A673 (cell line): ENCODE measurements around the gene UFD1. TPM values are rescaled to one million over a fixed set of nuclear protein-coding genes. Genes with fewer than 3 reads are reported as not detected.

Source experiments
- BruUV-seq: library from RNA; stranded (reverse); fragments of 400-500 nt; replicated peaks from 2 replicates; lab custom pipeline; 2021; lab: Mats Ljungman, UMichigan
- CTCF ChIA-PET: fragments of 300-600 bp; sonication (Branson Sonifier 250); formaldehyde crosslinking; loops from one replicate; lab custom pipeline; 2022; ENCODE audit warnings: antibody characterized with exemption; lab: Charles Lee
- POLR2A ChIA-PET: fragments of 300-600 bp; sonication (Branson Sonifier 250); formaldehyde crosslinking; loops from one replicate; lab custom pipeline; 2022; ENCODE audit warnings: antibody characterized with exemption; ENCODE audit not compliant: low non-redundant PET; lab: Charles Lee
- DNase-seq: peaks from one replicate; pipeline ENCODE4 v3.0.0-alpha.2; 2015; ENCODE audit warnings: low spot score
- H3K27ac ChIP-seq: fragments of 200-600 bp; sonication (generic); 2 replicates; pipeline ENCODE4 v1.5.1; 2016; ENCODE audit warnings: mixed run types, low read depth, mild to moderate bottlenecking, mixed read lengths, antibody characterized with exemption, low read length; ENCODE audit not compliant: poor library complexity, severe bottlenecking
- H3K27me3 ChIP-seq: fragments of 200-600 bp; sonication (generic); replicated peaks from 2 replicates; pipeline ENCODE4 v1.6.1; 2017; ENCODE audit warnings: mixed run types, low read depth, mild to moderate bottlenecking, mixed read lengths, antibody characterized with exemption, low read length; ENCODE audit not compliant: insufficient read depth, poor library complexity
- H3K36me3 ChIP-seq: fragments of 200-600 bp; sonication (generic); 2 replicates; pipeline ENCODE4 v1.6.1; 2016; ENCODE audit warnings: mixed run types, mild to moderate bottlenecking, mixed read lengths, antibody characterized with exemption, low read length; ENCODE audit not compliant: insufficient read depth, poor library complexity, severe bottlenecking
- H3K4me1 ChIP-seq: fragments of 200-600 bp; sonication (generic); 2 replicates; pipeline ENCODE4 v1.6.1; 2017; ENCODE audit warnings: mixed run types, mild to moderate bottlenecking, mixed read lengths, antibody characterized with exemption, low read length; ENCODE audit not compliant: insufficient read depth, poor library complexity, severe bottlenecking
- H3K4me3 ChIP-seq: fragments of 200-600 bp; sonication (generic); 2 replicates; pipeline ENCODE4 v1.5.1; 2016; ENCODE audit warnings: low read depth, mixed run types, mild to moderate bottlenecking, mixed read lengths, low read length; ENCODE audit not compliant: poor library complexity, severe bottlenecking
- H3K9me3 ChIP-seq: fragments of 200-600 bp; sonication (generic); 2 replicates; pipeline ENCODE4 v1.6.1; 2016; ENCODE audit warnings: mixed run types, low read depth, mild to moderate bottlenecking, mixed read lengths, antibody characterized with exemption, low read length; ENCODE audit not compliant: poor library complexity, severe bottlenecking
- EZH2 ChIP-seq: fragments of 200-600 bp; sonication (generic); IDR thresholded peaks from 2 replicates; pipeline ENCODE4 v1.6.1; 2017; ENCODE audit warnings: borderline replicate concordance, low read depth, mild to moderate bottlenecking, mixed read lengths, antibody characterized with exemption, low read length; ENCODE audit not compliant: poor library complexity, severe bottlenecking
- intact Hi-C: fragments of 100-400 bp; cut with micrococcal nuclease; formaldehyde crosslinking; loops from one replicate; pipeline ENCODE4 v1.10.0; 2022; ENCODE audit not compliant: unreplicated experiment
- total RNA-seq: library from RNA; stranded (reverse); gene quantifications from 2 replicates; pipeline ENCODE4 v1.2.3, GENCODE V29; 2021
- TF ChIP-seq, protein P1 (sequence below): fragments of 300-800, 200-600 bp; sonication (generic); conservative IDR thresholded peaks from 2 replicates; pipeline ENCODE4 v1.5.1; 2017; ENCODE audit warnings: low read depth, mild to moderate bottlenecking, antibody characterized with exemption, low read length, moderate library complexity, mixed read lengths

UFD1 gene
- total RNA-seq, 1 experiment from 2014 or later, result 195 TPM

DNA sequence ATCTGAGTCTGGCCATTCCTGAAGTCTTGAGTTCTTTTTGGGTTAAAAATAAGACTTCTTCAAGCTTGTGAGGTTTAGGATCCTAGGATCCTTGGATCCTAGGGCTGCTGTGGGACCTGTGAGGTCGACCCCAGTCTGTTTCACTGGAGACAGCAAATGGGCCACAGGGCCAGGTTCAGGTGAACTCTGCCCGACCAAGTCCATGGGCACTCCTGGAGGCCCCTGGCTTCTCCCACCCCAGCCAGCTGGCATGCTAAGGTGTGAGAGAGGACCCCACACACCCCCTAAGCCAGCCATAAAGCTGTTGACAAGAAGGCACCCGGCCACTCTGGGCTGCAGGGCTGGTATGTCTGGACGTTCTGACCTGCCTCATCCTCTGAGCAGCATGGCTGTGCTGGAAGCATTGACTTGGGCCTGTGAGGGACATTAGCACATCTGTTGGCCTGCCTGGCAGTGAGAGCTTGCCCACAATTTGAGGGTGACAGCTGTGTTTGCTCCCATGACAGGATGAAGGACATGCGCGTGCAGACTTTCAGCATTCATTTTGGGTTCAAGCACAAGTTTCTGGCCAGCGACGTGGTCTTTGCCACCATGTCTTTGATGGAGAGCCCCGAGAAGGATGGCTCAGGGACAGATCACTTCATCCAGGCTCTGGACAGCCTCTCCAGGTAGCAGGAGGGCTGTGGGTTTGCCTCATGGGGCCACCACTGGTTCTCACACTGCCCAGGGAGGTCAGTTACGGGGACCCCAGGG, 29.2 kb upstream of the UFD1 start:
- intact Hi-C loops, result no loop called here
- Histone ChIP-seq H3K9me3 (no peaks in the 10 kb centered on the region), H3K27ac (no peak overlapping the region), H3K36me3 (peaks cover 32% of the 10 kb centered on the region), H3K4me1 (no peaks in the 10 kb centered on the region), H3K4me3 (no peak overlapping the region), H3K27me3 (no peaks in the 10 kb centered on the region)
- TF ChIP-seq, protein P1, sequence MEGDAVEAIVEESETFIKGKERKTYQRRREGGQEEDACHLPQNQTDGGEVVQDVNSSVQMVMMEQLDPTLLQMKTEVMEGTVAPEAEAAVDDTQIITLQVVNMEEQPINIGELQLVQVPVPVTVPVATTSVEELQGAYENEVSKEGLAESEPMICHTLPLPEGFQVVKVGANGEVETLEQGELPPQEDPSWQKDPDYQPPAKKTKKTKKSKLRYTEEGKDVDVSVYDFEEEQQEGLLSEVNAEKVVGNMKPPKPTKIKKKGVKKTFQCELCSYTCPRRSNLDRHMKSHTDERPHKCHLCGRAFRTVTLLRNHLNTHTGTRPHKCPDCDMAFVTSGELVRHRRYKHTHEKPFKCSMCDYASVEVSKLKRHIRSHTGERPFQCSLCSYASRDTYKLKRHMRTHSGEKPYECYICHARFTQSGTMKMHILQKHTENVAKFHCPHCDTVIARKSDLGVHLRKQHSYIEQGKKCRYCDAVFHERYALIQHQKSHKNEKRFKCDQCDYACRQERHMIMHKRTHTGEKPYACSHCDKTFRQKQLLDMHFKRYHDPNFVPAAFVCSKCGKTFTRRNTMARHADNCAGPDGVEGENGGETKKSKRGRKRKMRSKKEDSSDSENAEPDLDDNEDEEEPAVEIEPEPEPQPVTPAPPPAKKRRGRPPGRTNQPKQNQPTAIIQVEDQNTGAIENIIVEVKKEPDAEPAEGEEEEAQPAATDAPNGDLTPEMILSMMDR, result no peak
- no peak for TF ChIP-seq EZH2
- ChIA-PET POLR2A (interaction anchor here (0.6 kb wide), 1 partner anchor 20 kb away, joined by 17 read pairs; no protein-coding TSS in a partner anchor), CTCF (no interaction called here)
- BruUV-seq, result no TSS peak
- no peak for DNase-seq

DNA sequence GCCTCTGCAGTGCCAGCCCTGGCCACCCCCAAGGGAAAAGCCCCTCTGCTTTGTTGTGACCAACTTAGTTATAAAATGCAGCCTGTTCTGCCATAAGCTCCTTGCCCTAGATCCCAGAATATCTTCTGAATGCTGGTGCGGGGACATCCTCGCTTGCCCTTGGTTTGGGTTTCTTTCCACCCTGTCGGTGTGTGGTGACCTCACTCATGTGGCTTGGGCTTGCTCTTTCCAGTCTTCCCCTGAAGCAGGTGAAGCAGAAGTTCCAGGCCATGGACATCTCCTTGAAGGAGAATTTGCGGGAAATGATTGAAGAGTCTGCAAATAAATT, 28.5 kb upstream of the UFD1 start:
- Histone ChIP-seq H3K27me3 (no peaks in the 10 kb centered on the region), H3K9me3 (no peaks in the 10 kb centered on the region), H3K4me3 (no peak overlapping the region), H3K4me1 (no peaks in the 10 kb centered on the region), H3K36me3 (peaks cover 26% of the 10 kb centered on the region), H3K27ac (no peak overlapping the region)
- no TSS peak for BruUV-seq
- TF ChIP-seq, protein P1, result no peak
- TF ChIP-seq EZH2, result no peak
- no peak for DNase-seq
- intact Hi-C loops, result no loop called here
- CTCF ChIA-PET, result no interaction called here
- POLR2A ChIA-PET, result no interaction called here

DNA sequence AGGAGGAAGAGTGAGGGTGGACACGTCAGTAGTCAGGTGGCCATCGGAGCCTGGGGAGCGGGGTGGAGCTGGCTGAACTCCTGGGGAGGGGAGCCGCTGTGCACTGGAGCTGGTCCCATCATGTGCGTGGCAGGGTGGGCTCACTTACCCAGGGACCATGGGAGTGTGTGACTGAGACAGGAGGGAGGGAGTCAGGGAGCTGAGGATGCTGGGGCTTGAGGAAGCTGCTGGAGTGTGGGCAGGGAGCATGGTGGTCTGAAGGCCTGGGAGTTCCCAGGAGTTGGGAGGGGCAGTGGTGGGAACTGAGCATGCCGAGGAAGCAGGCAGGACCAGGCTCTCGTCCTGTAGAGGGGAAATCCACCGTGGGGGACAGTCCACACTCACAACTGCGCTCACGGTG, 27.2 kb upstream of the UFD1 start:
- Histone ChIP-seq H3K9me3 (no peaks in the 10 kb centered on the region), H3K4me1 (no peaks in the 10 kb centered on the region), H3K4me3 (no peak overlapping the region), H3K27me3 (no peaks in the 10 kb centered on the region), H3K27ac (no peak overlapping the region), H3K36me3 (peaks cover 17% of the 10 kb centered on the region)
- CTCF ChIA-PET, result no interaction called here
- no peak for DNase-seq
- TF ChIP-seq, protein P1, result no peak
- TF ChIP-seq EZH2, result no peak
- POLR2A ChIA-PET, result no interaction called here
- no TSS peak for BruUV-seq
- intact Hi-C loops, result no loop called here
